NCI-H2171 treated with DMSO at 0.1 percent for 48 hours (cell line): ENCODE measurements around the gene SFSWAP.
"Not testable (repeated sequence)": the region's sequence is repeated elsewhere in the genome, so short reads cannot be mapped to it uniquely, and the experiment has no call there.

Experiments used
- DNase-seq: peaks from one replicate; lab custom pipeline; 2025; lab: John Stamatoyannopoulos, UW

Gene SFSWAP

GRCh38 chr12:131761638-131762037 is 50.7 kb downstream of the SFSWAP start:
- DNase-seq = no peak

- DNase-seq = no peak
These were observed 53.8 kb downstream of the SFSWAP start for GRCh38 chr12:131764738-131765137.

DNA sequence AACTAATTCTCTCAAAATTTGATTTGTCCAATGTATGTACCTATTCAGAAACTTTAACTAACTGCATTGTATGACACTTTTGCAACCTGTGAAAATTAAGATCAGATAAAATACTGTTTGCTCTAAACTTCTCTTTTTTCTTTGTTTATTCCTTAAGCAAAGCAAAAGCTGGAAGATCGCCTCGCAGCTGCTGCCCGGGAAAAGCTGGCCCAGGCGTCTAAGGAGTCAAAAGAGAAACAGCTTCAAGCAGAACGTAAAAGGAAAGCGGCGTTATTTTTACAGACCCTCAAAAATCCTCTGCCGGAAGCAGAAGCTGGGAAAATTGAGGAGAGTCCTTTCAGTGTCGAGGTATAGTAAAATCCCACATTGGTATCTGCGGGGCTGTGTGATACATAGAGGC is 55.1 kb downstream of the SFSWAP start:
- DNase-seq = no peak

DNA sequence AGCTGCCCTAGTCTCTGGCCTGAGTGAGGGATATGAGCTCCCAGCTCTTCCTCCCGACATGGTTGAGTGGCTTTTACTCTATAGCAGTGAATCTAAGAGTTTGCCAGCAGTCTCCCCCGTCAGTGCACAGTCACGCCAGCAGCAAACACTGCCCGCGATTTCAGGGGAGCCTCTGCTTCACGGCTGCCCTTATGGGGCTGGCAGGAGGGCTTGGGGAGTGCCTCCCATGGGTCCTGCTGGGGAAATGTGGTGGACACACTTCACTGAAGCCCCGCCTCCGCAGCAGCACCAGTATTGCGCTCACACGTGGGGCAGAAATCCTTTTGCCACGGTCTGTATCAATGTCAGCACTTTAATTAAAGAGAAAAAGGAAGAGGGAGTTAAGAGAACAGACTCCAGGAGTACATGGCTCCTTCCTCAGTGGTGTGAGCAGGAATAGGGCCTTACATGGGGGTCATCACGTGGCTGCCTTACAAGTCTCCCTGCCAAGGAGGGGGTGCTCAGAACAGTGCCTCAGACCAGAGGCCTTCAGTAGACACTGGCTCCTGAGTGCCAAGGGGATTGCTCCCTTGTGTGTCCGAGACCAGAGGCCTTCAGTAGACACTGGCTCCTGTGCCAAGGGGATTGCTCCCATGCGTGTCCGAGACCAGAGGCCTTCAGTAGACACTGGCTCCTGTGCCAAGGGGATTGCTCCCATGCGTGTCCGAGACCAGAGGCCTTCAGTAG is 55.7 kb downstream of the SFSWAP start:
- DNase-seq = no peak

- no peak for DNase-seq
These were observed 59.2 kb downstream of the SFSWAP start for GRCh38 chr12:131770120-131770519.

DNA sequence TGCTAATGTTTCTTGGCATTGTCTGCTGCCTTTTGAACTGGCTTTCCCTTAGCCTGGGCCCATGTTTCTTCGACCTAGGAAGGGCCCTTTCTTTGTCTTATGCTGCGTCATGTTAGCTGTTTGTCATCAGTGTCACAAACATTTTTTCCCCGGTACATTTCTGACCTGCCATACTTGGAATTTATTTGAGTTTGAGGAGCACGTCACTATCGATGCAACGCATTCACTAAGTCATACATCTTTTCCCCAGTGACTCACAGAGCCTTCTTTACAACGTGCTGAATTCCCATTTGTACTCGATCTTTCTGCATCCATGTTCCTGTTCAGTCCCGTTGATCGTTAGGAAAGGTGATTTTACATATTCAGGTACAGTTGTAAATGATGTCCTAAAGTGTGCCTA is 61.1 kb downstream of the SFSWAP start:
- DNase-seq = no peak

DNA sequence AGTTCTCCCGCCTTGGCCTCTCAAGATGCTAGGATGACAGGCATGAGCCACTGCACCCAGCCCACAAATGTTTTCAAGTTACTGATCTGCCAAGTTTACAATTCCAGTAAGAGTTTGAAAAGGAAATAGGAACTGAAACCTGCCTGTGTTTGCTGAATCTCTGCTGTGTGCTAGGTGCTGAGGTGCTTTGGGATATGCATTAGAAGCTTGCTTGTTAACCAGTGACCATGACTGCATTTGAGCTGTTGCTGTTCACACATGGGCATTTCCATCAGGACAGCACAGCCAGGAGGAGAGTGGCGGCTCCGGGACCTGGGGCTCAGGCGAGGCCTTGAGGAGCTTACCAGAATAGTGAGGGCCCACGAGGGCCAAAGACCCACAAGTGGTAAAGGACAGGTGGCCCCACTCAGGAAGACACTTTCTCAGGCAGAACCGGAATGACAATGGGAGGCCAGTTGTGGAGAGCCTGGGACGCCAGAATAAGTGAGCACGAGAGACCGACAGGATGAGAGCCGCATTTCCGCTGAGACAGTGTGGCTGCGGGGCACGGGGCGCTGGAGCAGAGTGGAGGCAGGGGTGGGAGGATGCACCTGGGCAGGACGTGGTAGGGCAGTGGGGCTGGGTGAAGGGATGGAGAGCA is 62.8 kb downstream of the SFSWAP start:
- DNase-seq = no peak

- no peak for DNase-seq
These were observed 63.9 kb downstream of the SFSWAP start for GRCh38 chr12:131774576-131775391.

- DNase-seq = no peak
These were observed 64.7 kb downstream of the SFSWAP start for GRCh38 chr12:131775392-131776236.

- DNase-seq = no peak
These were observed 65.5 kb downstream of the SFSWAP start for GRCh38 chr12:131776237-131776889.

- not testable (repeated sequence) for DNase-seq
These were observed 66.4 kb downstream of the SFSWAP start for GRCh38 chr12:131777269-131777668.

GRCh38 chr12:131779027-131779426 is 68.1 kb downstream of the SFSWAP start:
- DNase-seq = no peak

DNA sequence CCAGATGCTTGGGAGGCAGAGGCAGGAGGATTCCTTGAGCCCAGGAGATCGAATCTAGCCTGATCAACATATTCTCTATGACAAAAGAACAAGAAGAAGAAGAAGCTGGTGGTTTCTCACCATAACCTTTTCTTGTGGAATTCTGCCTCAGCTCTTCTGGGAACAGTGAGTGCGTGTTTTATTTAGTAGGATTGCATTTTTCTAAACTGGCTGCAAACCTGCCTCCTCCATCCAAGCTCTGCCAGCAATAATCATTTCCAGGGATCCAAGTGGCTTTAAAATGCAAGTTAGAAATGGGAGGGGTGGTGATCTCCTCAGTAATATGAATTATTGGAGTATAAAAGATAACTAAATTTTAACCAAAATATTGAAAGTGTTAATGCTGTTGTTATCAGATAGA is 71.2 kb downstream of the SFSWAP start:
- no peak for DNase-seq

DNA sequence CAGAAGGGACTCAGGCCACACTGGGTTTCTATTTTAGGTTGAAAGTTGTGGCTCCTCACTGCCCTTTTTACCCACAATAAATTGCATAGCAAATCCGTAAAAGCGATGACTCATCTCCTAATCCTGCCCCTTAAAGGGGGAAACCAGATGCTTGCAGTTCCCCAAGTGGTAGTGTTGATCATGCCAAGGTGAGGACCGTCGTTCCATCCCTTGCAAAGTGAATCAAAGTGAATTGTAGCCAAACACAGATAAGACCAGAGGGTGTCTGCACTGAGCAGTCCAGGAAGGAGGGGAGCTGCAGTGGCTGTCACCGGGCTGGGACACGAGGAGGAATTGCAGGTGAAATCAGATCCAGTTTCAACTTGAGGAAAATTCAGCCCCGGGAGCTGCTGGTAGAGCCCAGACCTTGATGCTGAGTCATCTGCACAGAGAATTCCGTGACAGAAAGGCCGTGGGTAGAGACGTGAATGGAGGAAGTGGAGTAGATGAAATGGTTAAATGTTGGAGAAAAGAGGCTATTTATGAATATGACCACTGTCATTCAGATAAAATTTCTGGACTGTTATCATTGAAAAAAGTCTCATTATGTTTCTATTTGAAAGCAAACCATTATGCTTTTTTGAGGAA is 73.1 kb downstream of the SFSWAP start:
- DNase-seq = no peak

- no peak for DNase-seq
These were observed 74.2 kb downstream of the SFSWAP start for GRCh38 chr12:131784909-131785762.

GRCh38 chr12:131785763-131786330 is 75.0 kb downstream of the SFSWAP start:
- no peak for DNase-seq

DNA sequence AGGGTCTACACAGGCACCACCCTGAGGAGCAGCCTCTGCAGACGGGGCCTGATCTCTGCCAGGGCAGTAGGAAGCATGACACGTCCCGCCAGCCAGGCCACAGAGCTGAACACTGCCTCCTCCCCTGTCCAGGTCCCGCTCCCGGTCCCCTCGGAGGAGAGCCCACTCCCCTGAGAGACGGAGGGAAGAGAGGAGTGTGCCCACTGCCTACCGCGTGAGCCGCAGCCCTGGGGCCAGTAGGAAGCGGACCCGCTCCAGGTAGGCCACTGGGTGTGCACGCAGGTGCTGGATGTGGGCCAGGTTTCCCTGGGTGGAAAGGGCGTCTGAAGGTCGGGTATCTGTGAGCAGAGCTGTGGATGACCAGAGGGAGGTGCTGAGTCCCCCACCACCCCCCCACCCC is 75.4 kb downstream of the SFSWAP start:
- DNase-seq = no peak

DNA sequence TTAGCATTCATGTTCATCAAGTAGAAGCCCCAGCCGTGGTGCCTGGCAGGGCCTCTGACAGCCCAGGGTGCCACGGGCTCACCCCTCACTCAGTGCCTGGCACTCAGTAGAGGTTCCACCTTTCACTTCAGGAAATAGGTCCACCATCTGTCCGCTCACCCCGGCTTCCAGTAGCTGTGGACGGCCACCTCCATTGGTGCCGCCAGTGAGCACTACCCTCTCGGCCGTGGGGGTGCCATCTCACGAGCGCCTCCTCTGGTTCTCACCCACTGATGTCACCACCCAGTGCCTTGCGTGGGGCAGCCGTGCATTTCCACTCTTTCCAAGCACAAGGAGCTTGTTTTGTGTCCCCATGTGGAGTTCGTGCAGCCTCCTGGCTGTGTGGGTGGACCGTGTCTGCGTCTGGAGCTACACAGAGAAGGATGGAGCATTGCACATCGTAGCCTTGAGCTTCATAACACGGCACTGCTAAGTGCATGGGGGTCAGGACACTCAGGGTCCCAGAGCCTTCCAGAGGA is 76.3 kb downstream of the SFSWAP start:
- no peak for DNase-seq

GRCh38 chr12:131788070-131788469 is 77.2 kb downstream of the SFSWAP start:
- no peak for DNase-seq
